Measurements from ENCODE around the gene FER1L5. TPM values are rescaled to one million over a fixed set of nuclear protein-coding genes. Genes with fewer than 3 reads are reported as not detected.

FER1L5 gene
- total RNA-seq, 2 donors from 2014 or later: not detected

DNA sequence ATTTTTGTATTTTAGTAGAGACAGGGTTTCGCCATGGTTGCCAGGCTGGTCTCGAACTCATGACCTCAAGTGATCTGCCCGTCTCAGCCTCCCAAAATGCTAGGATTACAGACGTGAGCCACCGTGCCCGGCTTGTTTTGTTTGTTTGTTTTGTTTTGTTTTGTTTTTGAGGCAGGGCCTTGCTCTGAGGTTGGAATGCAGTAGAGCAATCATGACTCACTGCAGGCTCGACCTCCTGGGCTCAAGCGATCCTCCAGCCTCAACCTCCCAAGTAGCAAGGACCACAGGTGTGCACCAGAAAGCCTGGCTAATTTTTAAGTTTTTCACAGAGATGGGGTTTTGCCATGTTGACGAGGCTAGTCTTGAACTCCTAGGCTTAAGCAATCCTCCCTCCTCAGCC, 109.2 kb downstream of the FER1L5 start:
- Histone ChIP-seq H3K9me3 (no peaks in the 10 kb centered on the region), H3K4me1 (peaks cover 0 to 9% of the 10 kb centered on the region in 2 donors), H3K27ac (no peak overlapping the region), H3K4me3 (no peak overlapping the region), H3K36me3 (no peaks in the 10 kb centered on the region), H3K27me3 (no peaks in the 10 kb centered on the region)
- no peak for TF ChIP-seq CTCF (IDR thresholded peaks at IDR 0.05)
- no peak for DNase-seq (ENCODE audit: low spot score)

DNA sequence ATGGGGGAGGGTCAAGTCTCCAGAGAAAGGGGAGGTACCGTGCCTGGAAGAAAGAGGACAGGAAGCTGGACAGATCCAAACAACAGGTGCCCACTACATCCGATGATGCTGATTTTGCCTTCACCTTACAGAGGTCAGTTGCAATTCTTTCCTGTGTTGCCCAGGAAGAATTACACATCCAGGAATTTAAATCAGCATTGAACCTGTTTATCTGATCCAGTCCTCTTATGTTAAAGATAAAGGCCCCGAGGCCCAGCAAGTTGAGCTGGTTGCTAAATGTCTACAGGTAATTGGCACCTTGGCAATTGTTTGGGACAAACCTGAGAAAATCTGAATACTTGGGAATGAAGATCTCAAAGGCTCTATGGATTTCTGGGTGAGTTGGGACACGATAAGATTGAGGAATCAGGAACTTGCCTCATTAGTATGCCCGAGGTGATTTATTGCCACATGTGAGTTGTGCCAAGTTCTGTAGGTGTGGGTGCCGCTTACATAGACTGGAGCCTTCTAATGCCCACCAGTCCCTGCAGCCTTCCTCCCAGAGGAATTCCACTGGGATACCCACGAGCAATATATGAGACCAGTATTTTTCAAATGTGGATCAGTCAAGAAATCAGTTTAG, 111.2 kb downstream of the FER1L5 start:
- H3K4me1 ChIP-seq: no peaks in the 10 kb centered on the region
- no peak overlapping the region for H3K4me3 ChIP-seq
- no peak for TF ChIP-seq CTCF (IDR thresholded peaks at IDR 0.05)
- H3K9me3 ChIP-seq: no peaks in the 10 kb centered on the region
- DNase-seq (ENCODE audit: low spot score): no peak
- H3K36me3 ChIP-seq: no peaks in the 10 kb centered on the region
- no peak overlapping the region for H3K27ac ChIP-seq
- no peaks in the 10 kb centered on the region for H3K27me3 ChIP-seq

- DNase-seq (ENCODE audit: low spot score): no peak
- TF ChIP-seq CTCF (IDR thresholded peaks at IDR 0.05): no peak
- Histone ChIP-seq H3K27ac (no peak overlapping the region), H3K9me3 (no peaks in the 10 kb centered on the region), H3K4me3 (no peak overlapping the region), H3K36me3 (no peaks in the 10 kb centered on the region), H3K27me3 (no peaks in the 10 kb centered on the region), H3K4me1 (no peaks in the 10 kb centered on the region)
Observed at GRCh38 chr2:96754317-96754716, 111.8 kb downstream of the FER1L5 start.

Other genes with a start within 250 kb of the FER1L5 start
- gene NEURL3, start 137.4 kb upstream of the FER1L5 start, total RNA-seq: not detected
- 10 to 100 TPM; 17.1 to 52.6 TPM for gene ARID5A, start 106.0 kb upstream of the FER1L5 start, total RNA-seq
- gene KANSL3, start 4.5 kb upstream of the FER1L5 start, total RNA-seq: 10 to 100 TPM; 27.3 to 29.4 TPM
- gene LMAN2L, start 97.3 kb downstream of the FER1L5 start, total RNA-seq: 10 to 100 TPM; 13.6 to 15.6 TPM
- 10 to 100 TPM; 22.1 to 22.2 TPM for gene CNNM4, start 118.1 kb downstream of the FER1L5 start, total RNA-seq
- 1 to 10 TPM; 4.2 to 7.9 TPM for gene CNNM3, start 173.5 kb downstream of the FER1L5 start, total RNA-seq
- 10 to 100 TPM in 1 of 2 donors, 1 to 10 TPM in 1; 9.3 to 23.0 TPM for gene ANKRD23, start 201.3 kb downstream of the FER1L5 start, total RNA-seq
- 10 to 100 TPM in 1 of 2 donors, 1 to 10 TPM in 1; 8.7 to 12.2 TPM for gene ANKRD39, start 215.3 kb downstream of the FER1L5 start, total RNA-seq
- gene SEMA4C, start 227.3 kb downstream of the FER1L5 start, total RNA-seq: 10 to 100 TPM; 12.0 to 23.3 TPM